Activated T-helper 1 cell treated with anti-CD3 and anti-CD28 coated beads, Interleukin-12 subunit alpha, Interleukin-12 subunit beta, Interleukin-2, Interleukin-4 antibody, amounts not matched to agents 30 ng/mL and 10 ng/mL and 1 ng/mL, durations not matched to agents 14 hours and 24 hours and 36 hours (primary cell): ENCODE results near the gene TBX15. TPM values are rescaled to one million over a fixed set of nuclear protein-coding genes. Genes with fewer than 3 reads are reported as not detected.

Source experiments
- DNase-seq: peaks from one replicate; pipeline ENCODE4 v3.0.0; 2021; ENCODE audit warnings: low spot score
- H3K27ac Mint-ChIP-seq: one replicate; pipeline ENCODE4 v1.8.0; 2021; ENCODE audit warnings: mild to moderate bottlenecking, mixed read lengths
- H3K27me3 Mint-ChIP-seq: one replicate; pipeline ENCODE4 v1.8.0; 2022; ENCODE audit warnings: mild to moderate bottlenecking, moderate library complexity, mixed read lengths; ENCODE audit not compliant: insufficient read depth
- H3K36me3 Mint-ChIP-seq: one replicate; pipeline ENCODE4 v1.8.0; 2021; ENCODE audit warnings: low read depth, mixed read lengths
- H3K4me1 Mint-ChIP-seq: one replicate; pipeline ENCODE4 v1.8.0; 2021; ENCODE audit warnings: low read depth, mixed read lengths
- H3K4me3 Mint-ChIP-seq: one replicate; pipeline ENCODE4 v1.8.0; 2021; ENCODE audit warnings: mild to moderate bottlenecking, moderate library complexity, mixed read lengths
- H3K9me3 Mint-ChIP-seq: one replicate; pipeline ENCODE4 v1.8.0; 2021; ENCODE audit warnings: mixed read lengths
- intact Hi-C: fragments of 100-400 bp; cut with micrococcal nuclease; formaldehyde crosslinking; loops from one replicate; pipeline ENCODE4 v1.15.1; 2024
- total RNA-seq: library from RNA; stranded (reverse); gene quantifications from 2 replicates; pipeline ENCODE4 v1.2.3, GENCODE V29; 2022

TBX15 gene
- total RNA-seq, 1 donor from 2014 or later, result not detected

GRCh38 chr1:118999348-119000071 lies 11.4 kb upstream of the TBX15 start:
- DNase-seq, result no peak
- Mint-ChIP-seq H3K9me3 (no peaks in the 10 kb centered on the region), H3K27ac (no peak overlapping the region), H3K36me3 (no peaks in the 10 kb centered on the region), H3K4me1 (peaks cover 7% of the 10 kb centered on the region), H3K27me3 (peaks cover 66% of the 10 kb centered on the region), H3K4me3 (no peak overlapping the region)
- intact Hi-C loops, result loop anchor here (1.0 to 2.0 kb wide), 2 partner anchors 7 to 13 kb away; no protein-coding TSS in a partner anchor

GRCh38 chr1:118998171-118998570 lies 10.0 kb upstream of the TBX15 start:
- Mint-ChIP-seq H3K27ac (no peak overlapping the region), H3K36me3 (no peaks in the 10 kb centered on the region), H3K9me3 (no peaks in the 10 kb centered on the region), H3K4me3 (no peak overlapping the region), H3K4me1 (peaks cover 7% of the 10 kb centered on the region), H3K27me3 (peaks cover 65% of the 10 kb centered on the region)
- DNase-seq, result no peak
- intact Hi-C loops, result no loop called here

- H3K4me1 Mint-ChIP-seq, result peaks cover 5% of the 10 kb centered on the region
- intact Hi-C loops, result no loop called here
- peaks cover 61% of the 10 kb centered on the region for H3K27me3 Mint-ChIP-seq
- peaks cover 2% of the 10 kb centered on the region for H3K9me3 Mint-ChIP-seq
- DNase-seq, result no peak
- no peak overlapping the region for H3K27ac Mint-ChIP-seq
- H3K36me3 Mint-ChIP-seq, result peaks cover 1% of the 10 kb centered on the region
- H3K4me3 Mint-ChIP-seq, result no peak overlapping the region
Observed at GRCh38 chr1:118997225-118997624, 9.1 kb upstream of the TBX15 start.

- H3K27ac Mint-ChIP-seq, result no peak overlapping the region
- peaks cover 66% of the 10 kb centered on the region for H3K27me3 Mint-ChIP-seq
- intact Hi-C loops, result no loop called here
- H3K9me3 Mint-ChIP-seq, result peaks cover 5% of the 10 kb centered on the region
- no peaks in the 10 kb centered on the region for H3K4me1 Mint-ChIP-seq
- no peak overlapping the region for H3K4me3 Mint-ChIP-seq
- DNase-seq, result no peak
- peaks cover 1% of the 10 kb centered on the region for H3K36me3 Mint-ChIP-seq
Observed at GRCh38 chr1:118995312-118996016, 7.3 kb upstream of the TBX15 start.

GRCh38 chr1:118993700-118994026 lies 5.5 kb upstream of the TBX15 start:
- Mint-ChIP-seq H3K27ac (no peak overlapping the region), H3K4me1 (no peaks in the 10 kb centered on the region), H3K27me3 (peaks cover 65% of the 10 kb centered on the region), H3K36me3 (peaks cover 1% of the 10 kb centered on the region), H3K9me3 (peaks cover 5% of the 10 kb centered on the region), H3K4me3 (no peak overlapping the region)
- intact Hi-C loops, result no loop called here
- no peak for DNase-seq

- H3K36me3 Mint-ChIP-seq, result peaks cover 1% of the 10 kb centered on the region
- H3K27ac Mint-ChIP-seq, result no peak overlapping the region
- no peaks in the 10 kb centered on the region for H3K4me1 Mint-ChIP-seq
- H3K27me3 Mint-ChIP-seq, result peaks cover 67% of the 10 kb centered on the region
- H3K4me3 Mint-ChIP-seq, result no peak overlapping the region
- DNase-seq, result no peak
- H3K9me3 Mint-ChIP-seq, result peaks cover 5% of the 10 kb centered on the region
- intact Hi-C loops, result loop anchor here (1.0 kb wide), 1 partner anchor 7 kb away; no protein-coding TSS in a partner anchor
Observed at GRCh38 chr1:118992868-118993699, 4.9 kb upstream of the TBX15 start.

- H3K4me1 Mint-ChIP-seq, result no peaks in the 10 kb centered on the region
- peaks cover 68% of the 10 kb centered on the region for H3K27me3 Mint-ChIP-seq
- peaks cover 1% of the 10 kb centered on the region for H3K36me3 Mint-ChIP-seq
- no peak for DNase-seq
- H3K27ac Mint-ChIP-seq, result peak overlapping the region; percentile 67
- no peak overlapping the region for H3K4me3 Mint-ChIP-seq
- intact Hi-C loops, result loop anchor here (1.0 kb wide), 1 partner anchor 8 kb away; no protein-coding TSS in a partner anchor
- H3K9me3 Mint-ChIP-seq, result peaks cover 5% of the 10 kb centered on the region
Observed at GRCh38 chr1:118992237-118992825, 4.2 kb upstream of the TBX15 start.

GRCh38 chr1:118991448-118991847 lies 3.3 kb upstream of the TBX15 start:
- Mint-ChIP-seq H3K36me3 (peaks cover 1% of the 10 kb centered on the region), H3K27ac (no peak overlapping the region)
- no peak for DNase-seq

GRCh38 chr1:118990513-118991152 lies 2.5 kb upstream of the TBX15 start:
- peaks cover 11% of the 10 kb centered on the region for H3K9me3 Mint-ChIP-seq
- H3K36me3 Mint-ChIP-seq, result peaks cover 1% of the 10 kb centered on the region

More at GRCh38 chr1:118991448-118991847, 3.3 kb upstream of the TBX15 start:
- Mint-ChIP-seq H3K4me1 (peaks cover 6% of the 10 kb centered on the region), H3K9me3 (peaks cover 9% of the 10 kb centered on the region), H3K27me3 (peaks cover 72% of the 10 kb centered on the region), H3K4me3 (no peak overlapping the region)
- intact Hi-C loops, result no loop called here

GRCh38 chr1:118989878-118990378 lies 1.8 kb upstream of the TBX15 start:
- peaks cover 18% of the 10 kb centered on the region for H3K9me3 Mint-ChIP-seq
- peak overlapping the region; percentile 9 for H3K27ac Mint-ChIP-seq
- H3K4me3 Mint-ChIP-seq, result no peak overlapping the region

More at GRCh38 chr1:118990513-118991152, 2.5 kb upstream of the TBX15 start:
- H3K4me1 Mint-ChIP-seq, result peaks cover 6% of the 10 kb centered on the region
- peak overlapping the region; percentile 9 for H3K27ac Mint-ChIP-seq
- H3K4me3 Mint-ChIP-seq, result no peak overlapping the region
- intact Hi-C loops, result no loop called here
- no peak for DNase-seq
- peaks cover 80% of the 10 kb centered on the region for H3K27me3 Mint-ChIP-seq

GRCh38 chr1:118989006-118989815 lies 1.1 kb upstream of the TBX15 start:
- Mint-ChIP-seq H3K36me3 (peaks cover 4% of the 10 kb centered on the region), H3K4me1 (peaks cover 6% of the 10 kb centered on the region), H3K27me3 (peaks cover 84% of the 10 kb centered on the region), H3K9me3 (peaks cover 22% of the 10 kb centered on the region), H3K4me3 (no peak overlapping the region), H3K27ac (no peak overlapping the region)
- no peak for DNase-seq
- intact Hi-C loops, result loop anchor here (1.0 kb wide), 1 partner anchor 17 kb away; no protein-coding TSS in a partner anchor

More at GRCh38 chr1:118989878-118990378, 1.8 kb upstream of the TBX15 start:
- no peak for DNase-seq
- intact Hi-C loops, result loop anchor here (1.0 kb wide), 1 partner anchor 16 kb away; no protein-coding TSS in a partner anchor
- Mint-ChIP-seq H3K36me3 (peaks cover 1% of the 10 kb centered on the region), H3K27me3 (peaks cover 83% of the 10 kb centered on the region), H3K4me1 (peaks cover 6% of the 10 kb centered on the region)
